GM21360 (cell line): ENCODE data around the gene DISC1.

Experiments used
- ATAC-seq: cut with Tn5 transposase; IDR thresholded peaks from one replicate; pipeline ENCODE4 v1.9.1; 2021; ENCODE audit warnings: mild to moderate bottlenecking, moderate library complexity; ENCODE audit not compliant: unreplicated experiment

The DISC1 gene

GRCh38 chr1:232057896-232058274, 431.3 kb downstream of the DISC1 start:
- ATAC-seq: no peak

- no peak for ATAC-seq
Observed at GRCh38 chr1:232059726-232060374, 433.3 kb downstream of the DISC1 start.

GRCh38 chr1:232062967-232063366, 436.4 kb downstream of the DISC1 start:
- ATAC-seq: no peak

- no peak for ATAC-seq
Observed at GRCh38 chr1:232066521-232066920, 439.9 kb downstream of the DISC1 start.

GRCh38 chr1:232074265-232074664, 447.7 kb downstream of the DISC1 start:
- no peak for ATAC-seq

- no peak for ATAC-seq
Observed at GRCh38 chr1:232077809-232078208, 451.2 kb downstream of the DISC1 start.

GRCh38 chr1:232084584-232085223, 458.1 kb downstream of the DISC1 start:
- no peak for ATAC-seq

- no peak for ATAC-seq
Observed at GRCh38 chr1:232090816-232091215, 464.2 kb downstream of the DISC1 start.
